ENCODE data around the gene POLE3.

DNA sequence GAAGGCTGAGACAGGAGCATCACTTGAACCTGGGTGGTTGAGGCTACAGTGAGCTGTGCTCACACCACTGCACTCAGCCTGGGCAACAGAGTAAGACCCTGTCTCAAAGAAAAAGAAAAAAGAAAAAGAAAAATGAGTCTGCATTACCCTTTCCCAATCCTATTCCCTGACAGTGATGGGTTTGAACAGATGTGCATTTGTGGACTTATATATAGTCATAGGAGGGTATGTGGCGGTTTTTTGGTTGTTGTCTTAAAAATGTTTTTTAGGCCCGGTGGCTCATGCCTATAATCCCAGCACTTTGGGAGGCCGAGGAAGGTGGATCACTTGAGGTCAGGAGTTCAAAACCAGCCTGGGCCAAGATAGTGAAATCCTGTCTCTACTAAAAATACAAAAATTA lies 47.1 kb downstream of the POLE3 start:
- TF ChIP-seq POLR2AphosphoS5 (IDR thresholded peaks at IDR 0.05; ENCODE audit: low read depth, low read length): no peak
- TF ChIP-seq TAF1 (IDR thresholded peaks at IDR 0.05; ENCODE audit: borderline replicate concordance, insufficient read depth, low read length): no peak
